Left ventricle myocardium inferior (tissue), 1 donor: Measurements from ENCODE around the gene ANKMY1. TPM values are rescaled to one million over a fixed set of nuclear protein-coding genes. Genes with fewer than 3 reads are reported as not detected.

Source experiments
- DNase-seq: peaks from one replicate; pipeline ENCODE4 v3.0.0-alpha.2; 2020
- H3K27ac ChIP-seq: fragments of 200-600 bp; replicated peaks from 2 replicates; pipeline ENCODE4 v1.8.0; 2021
- H3K27me3 ChIP-seq: fragments of 200-600 bp; 2 replicates; pipeline ENCODE4 v1.8.0; 2021; ENCODE audit warnings: low read depth
- H3K36me3 ChIP-seq: fragments of 200-600 bp; 2 replicates; pipeline ENCODE4 v1.8.0; 2021
- H3K4me1 ChIP-seq: fragments of 200-600 bp; 2 replicates; pipeline ENCODE4 v1.8.0; 2021
- H3K4me3 ChIP-seq: fragments of 200-600 bp; 2 replicates; pipeline ENCODE4 v1.8.0; 2021; ENCODE audit warnings: mild to moderate bottlenecking, moderate library complexity
- H3K9me3 ChIP-seq: fragments of 200-600 bp; replicated peaks from 2 replicates; pipeline ENCODE4 v1.8.0; 2021
- CTCF ChIP-seq: fragments of 200-600 bp; IDR thresholded peaks from 2 replicates; pipeline ENCODE4 v1.8.0; 2021; ENCODE audit warnings: antibody characterized with exemption, mild to moderate bottlenecking, borderline replicate concordance
- intact Hi-C: fragments of 100-400 bp; cut with micrococcal nuclease; formaldehyde crosslinking; loops from one replicate; pipeline ENCODE4 v1.11.0; 2022
- total RNA-seq: library from RNA; stranded (reverse); fragmentation: NEBNext Ultra II Directional; extraction: Animal tissue kit (Norgen Biotek cat#: 25700); gene quantifications from one replicate; pipeline ENCODE4 v1.2.1, GENCODE V29; 2021
- donor health status: DM: no; HTN: yes; CAD: no; lungs with severe emphysema.

ANKMY1 gene
- total RNA-seq, 1 donor from 2014 or later: 4.0 TPM

DNA sequence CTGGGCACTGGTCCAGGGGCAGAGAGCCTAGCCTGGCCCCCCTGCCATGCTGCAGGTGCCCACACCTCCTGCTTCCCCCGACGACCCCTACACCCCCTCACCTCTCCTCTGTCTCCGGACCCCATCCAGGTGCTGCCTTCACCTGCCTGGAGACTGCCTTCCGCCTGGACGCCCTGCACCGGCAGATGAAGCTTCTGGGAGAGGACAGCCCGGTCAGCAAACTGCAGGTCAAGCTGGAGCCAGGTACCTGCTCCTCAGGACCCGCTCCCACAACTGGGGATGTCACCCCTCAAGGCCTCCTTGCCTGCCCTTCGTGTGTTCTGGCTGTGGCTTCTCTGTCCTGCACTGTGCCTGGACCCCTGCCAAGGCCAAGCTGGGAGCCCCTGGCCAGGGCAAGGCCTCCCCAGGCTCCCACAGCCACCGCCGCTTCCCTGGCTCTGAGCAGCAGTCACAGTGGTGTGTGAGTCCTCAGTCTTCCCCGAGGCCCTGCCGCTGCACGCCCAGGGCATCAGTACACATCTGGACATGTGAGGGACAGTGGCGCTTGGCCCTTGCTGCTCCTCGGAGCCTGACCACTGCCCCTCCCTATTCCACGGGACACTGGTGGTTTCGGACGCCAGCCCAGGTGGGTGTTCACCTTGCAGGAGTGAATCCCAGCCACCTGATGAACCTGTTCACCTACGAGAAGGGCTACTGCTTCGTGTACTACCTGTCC lies 16.8 kb upstream of the ANKMY1 start:
- intact Hi-C loops: no loop called here
- TF ChIP-seq CTCF: no peak
- H3K4me1 ChIP-seq: peaks cover 37% of the 10 kb centered on the region
- H3K9me3 ChIP-seq: no peaks in the 10 kb centered on the region
- no peaks in the 10 kb centered on the region for H3K27me3 ChIP-seq
- peak; percentile 14 for DNase-seq
- H3K36me3 ChIP-seq: peaks cover 55% of the 10 kb centered on the region
- H3K4me3 ChIP-seq: no peak overlapping the region
- no peak overlapping the region for H3K27ac ChIP-seq

DNA sequence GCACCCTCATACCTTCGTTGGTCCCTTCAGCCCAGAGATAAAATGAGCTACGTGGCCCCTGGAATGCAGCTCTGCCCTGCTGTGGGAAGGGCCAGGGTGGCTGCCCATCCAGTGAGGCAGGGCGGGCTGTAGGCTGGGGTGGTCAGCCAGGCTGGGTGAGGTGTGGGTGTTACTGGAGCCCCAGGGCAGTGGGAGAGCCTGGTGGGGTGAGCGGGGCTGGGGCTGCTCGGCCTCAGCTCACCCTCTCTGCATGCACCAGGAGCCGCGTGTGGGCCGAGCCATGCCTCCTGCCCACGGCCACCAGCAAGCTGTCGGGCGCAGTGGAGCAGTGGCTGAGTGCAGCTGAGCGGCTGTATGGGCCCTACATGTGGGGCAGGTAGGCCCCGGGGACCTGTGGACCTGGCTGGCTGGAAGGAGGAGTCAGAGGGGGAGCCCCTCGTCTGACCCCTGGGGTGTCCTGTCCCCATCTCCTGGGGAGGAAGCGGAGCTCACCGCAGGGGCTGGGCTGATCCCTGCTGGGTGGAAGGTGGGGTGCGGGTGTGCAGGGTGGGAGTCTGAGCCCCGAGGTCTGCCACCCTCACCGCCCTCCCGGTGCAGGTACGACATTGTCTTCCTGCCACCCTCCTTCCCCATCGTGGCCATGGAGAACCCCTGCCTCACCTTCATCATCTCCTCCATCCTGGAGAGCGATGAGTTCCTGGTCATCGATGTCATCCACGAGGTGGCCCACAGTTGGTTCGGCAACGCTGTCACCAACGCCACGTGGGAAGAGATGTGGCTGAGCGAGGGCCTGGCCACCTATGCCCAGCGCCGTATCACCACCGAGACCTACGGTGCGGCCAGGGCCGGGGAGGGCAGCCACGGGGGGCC lies 16.0 kb upstream of the ANKMY1 start:
- peak; percentile 13 for DNase-seq
- TF ChIP-seq CTCF: no peak
- Histone ChIP-seq H3K27ac (no peak overlapping the region), H3K36me3 (peaks cover 55% of the 10 kb centered on the region), H3K4me3 (no peak overlapping the region), H3K4me1 (peaks cover 37% of the 10 kb centered on the region), H3K27me3 (no peaks in the 10 kb centered on the region), H3K9me3 (no peaks in the 10 kb centered on the region)
- intact Hi-C loops: no loop called here

DNA sequence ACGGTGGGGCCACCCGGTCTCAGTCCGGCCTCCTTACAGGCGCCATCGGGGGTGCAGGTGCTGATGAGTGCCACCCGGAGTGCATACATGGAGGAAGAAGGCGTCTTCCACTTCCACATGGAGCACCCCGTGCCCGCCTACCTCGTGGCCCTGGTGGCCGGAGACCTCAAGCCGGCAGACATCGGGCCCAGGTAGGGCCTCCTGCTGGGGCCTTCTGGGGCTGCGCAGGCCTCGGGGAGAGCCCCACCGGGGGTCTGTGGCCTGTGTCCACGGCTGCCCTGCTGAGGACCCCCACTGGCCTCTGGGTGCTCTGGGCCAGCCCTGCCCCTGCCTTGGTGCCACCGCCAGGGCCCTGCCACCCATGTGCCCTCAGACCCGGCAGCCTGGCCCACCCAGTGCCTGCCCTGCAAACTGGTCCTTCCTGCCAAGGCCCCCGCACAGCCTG lies 15.3 kb upstream of the ANKMY1 start:
- Histone ChIP-seq H3K27me3 (no peaks in the 10 kb centered on the region), H3K9me3 (no peaks in the 10 kb centered on the region), H3K27ac (no peak overlapping the region), H3K4me1 (peaks cover 31% of the 10 kb centered on the region), H3K4me3 (no peak overlapping the region), H3K36me3 (peaks cover 54% of the 10 kb centered on the region)
- DNase-seq: peak; percentile 13
- no peak for TF ChIP-seq CTCF
- intact Hi-C loops: no loop called here

DNA sequence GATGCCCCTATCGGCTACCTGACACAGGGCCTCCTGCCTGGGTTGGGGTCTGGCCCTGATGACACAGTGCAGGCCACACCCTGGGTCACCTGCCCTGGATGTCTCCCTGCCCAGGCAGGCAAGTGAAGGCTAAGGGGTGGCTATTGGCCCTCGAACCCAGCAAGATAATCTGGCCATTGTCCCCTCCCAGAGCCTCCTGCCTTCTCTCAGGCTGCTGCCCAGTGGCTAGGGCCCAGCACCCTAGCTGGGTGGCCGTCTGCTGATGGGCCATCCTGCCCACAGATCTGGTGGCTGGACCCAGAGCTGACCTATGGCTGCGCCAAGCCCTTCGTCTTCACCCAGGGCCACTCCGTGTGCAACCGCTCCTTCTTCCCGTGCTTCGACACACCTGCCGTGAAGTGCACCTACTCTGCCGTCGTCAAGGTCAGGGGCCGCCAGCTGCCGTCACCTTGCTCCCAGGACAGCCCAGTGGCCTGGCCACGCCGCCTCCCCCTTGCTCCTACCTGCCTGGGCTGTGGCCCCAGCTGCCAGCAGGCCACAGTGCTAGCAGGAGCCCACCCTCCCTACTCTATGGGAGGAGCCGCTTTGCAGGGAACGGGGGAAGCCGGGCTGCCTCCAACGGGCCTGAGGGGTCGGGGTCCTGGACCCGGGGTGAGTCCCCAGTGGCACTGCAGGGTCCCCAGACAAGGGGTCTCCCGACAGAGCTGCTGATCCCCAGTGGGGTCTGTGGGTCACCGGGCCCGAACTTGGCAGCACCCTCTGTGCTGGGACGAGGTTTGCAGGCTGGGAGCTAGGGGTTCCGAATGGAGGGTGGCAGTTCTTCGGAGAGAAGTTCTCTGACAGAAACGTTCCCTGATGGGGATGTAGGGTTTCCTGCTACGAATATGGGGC lies 14.6 kb upstream of the ANKMY1 start:
- Histone ChIP-seq H3K9me3 (no peaks in the 10 kb centered on the region), H3K36me3 (peaks cover 47% of the 10 kb centered on the region), H3K4me1 (peaks cover 33% of the 10 kb centered on the region), H3K4me3 (no peak overlapping the region), H3K27ac (no peak overlapping the region), H3K27me3 (no peaks in the 10 kb centered on the region)
- DNase-seq: peak; percentile 14
- intact Hi-C loops: no loop called here
- TF ChIP-seq CTCF: no peak
